GM21576 (cell line): Measurements from ENCODE around the gene HNRNPH3.

Experiments used
- ATAC-seq: cut with Tn5 transposase; IDR thresholded peaks from one replicate; pipeline ENCODE4 v1.9.1; 2021; ENCODE audit warnings: mild to moderate bottlenecking, moderate library complexity; ENCODE audit not compliant: unreplicated experiment

The HNRNPH3 gene

GRCh38 chr10:68330852-68331454 is 911 bp upstream of the HNRNPH3 start:
- ATAC-seq = no peak

- peak; percentile 25 for ATAC-seq
Observed at GRCh38 chr10:68332259-68333057, 594 bp downstream of the HNRNPH3 start, which contains the start of gene PBLD. PBLD (minus strand) TSS chr10:68332928; CDS start chr10:68306844, 26,084 bp downstream.

GRCh38 chr10:68333058-68333395 is 1.2 kb downstream of the HNRNPH3 start:
- no peak for ATAC-seq

GRCh38 chr10:68333440-68334431 is 1.9 kb downstream of the HNRNPH3 start:
- ATAC-seq = no peak

- ATAC-seq = no peak
Observed at GRCh38 chr10:68334672-68335467, 3.0 kb downstream of the HNRNPH3 start.

- ATAC-seq = no peak
Observed at GRCh38 chr10:68336754-68337351, 5.0 kb downstream of the HNRNPH3 start.

- no peak for ATAC-seq
Observed at GRCh38 chr10:68340358-68341080, 8.7 kb downstream of the HNRNPH3 start.

GRCh38 chr10:68342909-68343516 is 11.1 kb downstream of the HNRNPH3 start:
- no peak for ATAC-seq

- no peak for ATAC-seq
Observed at GRCh38 chr10:68345621-68346020, 13.8 kb downstream of the HNRNPH3 start.

GRCh38 chr10:68346774-68347173 is 14.9 kb downstream of the HNRNPH3 start:
- ATAC-seq = no peak

- ATAC-seq = no peak
Observed at GRCh38 chr10:68348265-68348741, 16.4 kb downstream of the HNRNPH3 start.

GRCh38 chr10:68353537-68353936 is 21.7 kb downstream of the HNRNPH3 start:
- no peak for ATAC-seq

- ATAC-seq = no peak
Observed at GRCh38 chr10:68359189-68359588, 27.3 kb downstream of the HNRNPH3 start.

GRCh38 chr10:68362590-68362989 is 30.7 kb downstream of the HNRNPH3 start:
- no peak for ATAC-seq

- no peak for ATAC-seq
Observed at GRCh38 chr10:68364101-68364886, 32.4 kb downstream of the HNRNPH3 start.

- ATAC-seq = no peak
Observed at GRCh38 chr10:68365611-68366010, 33.7 kb downstream of the HNRNPH3 start.

- no peak for ATAC-seq
Observed at GRCh38 chr10:68366600-68366999, 34.7 kb downstream of the HNRNPH3 start.

- ATAC-seq = no peak
Observed at GRCh38 chr10:68367121-68367520, 35.3 kb downstream of the HNRNPH3 start.
